Measurements from ENCODE around the gene ZBTB47.

DNA sequence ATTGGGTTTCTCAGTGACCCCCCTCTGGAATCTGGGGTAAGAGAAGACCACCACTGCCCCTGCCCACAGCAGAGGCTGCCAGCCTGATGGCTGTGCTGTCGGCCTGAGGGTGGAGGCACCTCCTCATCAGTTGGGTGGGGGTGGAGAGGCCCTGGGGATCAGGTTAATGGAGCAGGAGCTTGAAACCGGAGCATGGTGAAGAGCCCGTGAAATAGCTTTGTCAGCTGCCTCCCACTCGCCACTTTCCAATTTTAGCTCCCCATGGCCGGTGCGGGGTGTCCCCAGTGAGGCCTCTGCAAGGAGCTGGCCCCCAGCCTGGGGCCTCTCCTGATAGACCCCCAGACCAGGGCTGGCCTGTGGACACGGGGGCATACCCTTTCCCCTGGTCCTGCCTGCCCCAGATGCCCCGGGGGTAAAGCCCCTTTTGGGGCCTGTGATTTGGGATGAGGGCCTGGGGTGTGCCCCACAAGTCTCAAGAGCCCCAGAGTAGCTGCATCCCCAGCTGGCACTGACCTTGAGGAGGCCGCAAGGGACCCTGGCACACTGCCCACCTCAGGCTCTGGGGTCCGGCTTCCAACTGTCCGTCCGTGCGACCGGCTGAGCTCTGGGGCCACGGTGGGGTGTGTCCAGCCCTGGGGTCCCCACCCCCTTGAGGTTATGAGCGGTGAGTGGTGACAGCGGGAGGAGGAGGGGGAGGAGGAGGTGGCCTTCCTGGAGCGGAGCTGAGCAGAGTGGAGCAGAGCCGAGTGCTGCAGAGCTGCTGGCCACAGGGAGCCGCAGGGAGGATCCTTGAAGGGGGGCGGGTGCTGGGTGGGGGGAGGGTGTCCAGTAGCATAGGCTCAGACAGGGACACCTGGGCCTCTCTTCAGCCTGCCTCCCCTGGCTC, 48.8 kb downstream of the ZBTB47 start, which contains the start of gene HHATL:
- TF ChIP-seq SIN3A (IDR thresholded peaks at IDR 0.05; ENCODE audit: borderline replicate concordance, insufficient read depth, low read length): no peak
- no peak for TF ChIP-seq TAF1 (IDR thresholded peaks at IDR 0.05; ENCODE audit: borderline replicate concordance, insufficient read depth, low read length)
- TF ChIP-seq POLR2AphosphoS5 (IDR thresholded peaks at IDR 0.05; ENCODE audit: low read depth, low read length): no peak
- no peak for TF ChIP-seq FOXP2 (optimal IDR thresholded peaks at IDR 0.05; ENCODE audit: borderline replicate concordance, extremely low read depth, extremely low read length, insufficient read depth)
- TF ChIP-seq, protein P1, sequence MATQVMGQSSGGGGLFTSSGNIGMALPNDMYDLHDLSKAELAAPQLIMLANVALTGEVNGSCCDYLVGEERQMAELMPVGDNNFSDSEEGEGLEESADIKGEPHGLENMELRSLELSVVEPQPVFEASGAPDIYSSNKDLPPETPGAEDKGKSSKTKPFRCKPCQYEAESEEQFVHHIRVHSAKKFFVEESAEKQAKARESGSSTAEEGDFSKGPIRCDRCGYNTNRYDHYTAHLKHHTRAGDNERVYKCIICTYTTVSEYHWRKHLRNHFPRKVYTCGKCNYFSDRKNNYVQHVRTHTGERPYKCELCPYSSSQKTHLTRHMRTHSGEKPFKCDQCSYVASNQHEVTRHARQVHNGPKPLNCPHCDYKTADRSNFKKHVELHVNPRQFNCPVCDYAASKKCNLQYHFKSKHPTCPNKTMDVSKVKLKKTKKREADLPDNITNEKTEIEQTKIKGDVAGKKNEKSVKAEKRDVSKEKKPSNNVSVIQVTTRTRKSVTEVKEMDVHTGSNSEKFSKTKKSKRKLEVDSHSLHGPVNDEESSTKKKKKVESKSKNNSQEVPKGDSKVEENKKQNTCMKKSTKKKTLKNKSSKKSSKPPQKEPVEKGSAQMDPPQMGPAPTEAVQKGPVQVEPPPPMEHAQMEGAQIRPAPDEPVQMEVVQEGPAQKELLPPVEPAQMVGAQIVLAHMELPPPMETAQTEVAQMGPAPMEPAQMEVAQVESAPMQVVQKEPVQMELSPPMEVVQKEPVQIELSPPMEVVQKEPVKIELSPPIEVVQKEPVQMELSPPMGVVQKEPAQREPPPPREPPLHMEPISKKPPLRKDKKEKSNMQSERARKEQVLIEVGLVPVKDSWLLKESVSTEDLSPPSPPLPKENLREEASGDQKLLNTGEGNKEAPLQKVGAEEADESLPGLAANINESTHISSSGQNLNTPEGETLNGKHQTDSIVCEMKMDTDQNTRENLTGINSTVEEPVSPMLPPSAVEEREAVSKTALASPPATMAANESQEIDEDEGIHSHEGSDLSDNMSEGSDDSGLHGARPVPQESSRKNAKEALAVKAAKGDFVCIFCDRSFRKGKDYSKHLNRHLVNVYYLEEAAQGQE (IDR thresholded peaks at IDR 0.05; ENCODE audit: insufficient read depth in 1 of 2, low read depth in 2 of 2, low read length in 2 of 2): no peak

Measured in PFSK-1 (cell line).